GM23338 (cell line): ENCODE data around the gene NUFIP2. TPM values are rescaled to one million over a fixed set of nuclear protein-coding genes. Genes with fewer than 3 reads are reported as not detected.

Experiments
- ATAC-seq: fragments of 200-7000 bp; cut with Tn5 transposase; 3 replicates; pipeline ENCODE4 v1.9.1; 2020
- DNase-seq: peaks from one replicate; pipeline ENCODE4 v3.0.0-alpha.2; 2015; ENCODE audit warnings: low spot score
- H2AFZ ChIP-seq: fragments of 200-600 bp; sonication (generic); 2 replicates; pipeline ENCODE4 v1.8.0; 2016; ENCODE audit warnings: antibody characterized with exemption, mild to moderate bottlenecking, moderate library complexity
- H3F3A ChIP-seq: fragments of 200-600 bp; sonication (generic); replicated peaks from 2 replicates; pipeline ENCODE4 v1.8.0; 2017; ENCODE audit warnings: antibody characterized with exemption, mixed run types, low read depth
- H3K27ac ChIP-seq: fragments of 200-600 bp; sonication (generic); 2 replicates; pipeline ENCODE4 v1.6.1; 2016; ENCODE audit warnings: low read depth
- H3K27me3 ChIP-seq: fragments of 200-600 bp; sonication (generic); 2 replicates; pipeline ENCODE4 v1.8.0; 2016; ENCODE audit warnings: mild to moderate bottlenecking, mixed run types, moderate library complexity; ENCODE audit not compliant: insufficient read depth
- H3K36me3 ChIP-seq: fragments of 200-600 bp; sonication (generic); 2 replicates; pipeline ENCODE4 v1.8.0; 2016; ENCODE audit warnings: mild to moderate bottlenecking; ENCODE audit not compliant: insufficient read depth
- H3K4me1 ChIP-seq: fragments of 200-600 bp; sonication (generic); 2 replicates; pipeline ENCODE4 v1.8.0; 2016; ENCODE audit warnings: mild to moderate bottlenecking, moderate library complexity; ENCODE audit not compliant: insufficient read depth
- H3K4me2 ChIP-seq: fragments of 200-600 bp; sonication (generic); 2 replicates; pipeline ENCODE4 v1.7.1; 2017; ENCODE audit warnings: mixed run types
- H3K4me3 ChIP-seq: fragments of 200-600 bp; sonication (generic); 2 replicates; pipeline ENCODE4 v1.6.1; 2016; ENCODE audit warnings: mixed run types
- H3K79me2 ChIP-seq: fragments of 200-600 bp; sonication (generic); replicated peaks from 2 replicates; pipeline ENCODE4 v1.8.0; 2017; ENCODE audit warnings: mild to moderate bottlenecking; ENCODE audit not compliant: insufficient read depth
- H3K9me2 ChIP-seq: fragments of 200-600 bp; sonication (generic); 2 replicates; pipeline ENCODE4 v1.8.0; 2017; ENCODE audit not compliant: insufficient read depth
- H4K20me1 ChIP-seq: fragments of 200-600 bp; sonication (generic); replicated peaks from 2 replicates; pipeline ENCODE4 v1.8.0; 2017; ENCODE audit warnings: mild to moderate bottlenecking; ENCODE audit not compliant: insufficient read depth
- H3K27ac Mint-ChIP-seq: 2 replicates; pipeline ENCODE4 v1.8.0; 2020; ENCODE audit warnings: inconsistent platforms, mild to moderate bottlenecking, moderate library complexity, mixed read lengths
- H3K27me3 Mint-ChIP-seq: 3 replicates; pipeline ENCODE4 v1.8.0; 2022; ENCODE audit warnings: low read depth, mild to moderate bottlenecking, moderate library complexity, mixed read lengths, inconsistent platforms; ENCODE audit not compliant: insufficient read depth, poor library complexity
- H3K36me3 Mint-ChIP-seq: 3 replicates; pipeline ENCODE4 v1.8.0; 2021; ENCODE audit warnings: low read depth, mild to moderate bottlenecking, inconsistent platforms, moderate library complexity, mixed read lengths
- H3K4me1 Mint-ChIP-seq: 3 replicates; pipeline ENCODE4 v1.8.0; 2020; ENCODE audit warnings: mild to moderate bottlenecking, inconsistent platforms, mixed read lengths
- H3K4me3 Mint-ChIP-seq: 3 replicates; pipeline ENCODE4 v1.8.0; 2021; ENCODE audit warnings: moderate library complexity, mild to moderate bottlenecking, inconsistent platforms, mixed read lengths
- H3K9me3 Mint-ChIP-seq: 3 replicates; pipeline ENCODE4 v1.8.0; 2020; ENCODE audit warnings: moderate library complexity, mild to moderate bottlenecking, inconsistent platforms, mixed read lengths
- CREB1 ChIP-seq: fragments of 250-450 bp; sonication (Bioruptor Pico); IDR thresholded peaks from 2 replicates; pipeline ENCODE4 v1.5.0; 2020; ENCODE audit warnings: low read depth, mild to moderate bottlenecking, moderate library complexity
- CTCF ChIP-seq, 2 experiments: fragments of 200-600 bp in 1 of 2; sonication (generic) in 1 of 2; conservative IDR thresholded peaks; 2 replicates each; pipeline versions ENCODE4 v1.5.1 to v1.6.1; 2016 to 2017; ENCODE audit warnings: antibody characterized with exemption in 2 of 2, low read depth in 2 of 2, mild to moderate bottlenecking in 2 of 2, moderate library complexity in 1 of 2
- ETS1 ChIP-seq: IDR thresholded peaks from 2 replicates; pipeline ENCODE4 v1.6.1; 2016; ENCODE audit warnings: antibody characterized with exemption
- EZH2 ChIP-seq: fragments of 200-600 bp; sonication (generic); IDR thresholded peaks from one replicate; pipeline ENCODE4 v1.8.0; 2017; ENCODE audit warnings: antibody characterized with exemption, mild to moderate bottlenecking, low read depth; ENCODE audit not compliant: unreplicated experiment
- EZH2phosphoT487 ChIP-seq: fragments of 200-600 bp; sonication (generic); IDR thresholded peaks from one replicate; pipeline ENCODE4 v1.8.1; 2018; ENCODE audit warnings: antibody characterized with exemption; ENCODE audit not compliant: unreplicated experiment
- NANOG ChIP-seq: IDR thresholded peaks from 2 replicates; pipeline ENCODE4 v1.6.1; 2016; ENCODE audit warnings: antibody characterized with exemption, borderline replicate concordance
- POLR2AphosphoS5 ChIP-seq: IDR thresholded peaks from 2 replicates; pipeline ENCODE4 v1.6.1; 2016; ENCODE audit warnings: antibody characterized with exemption, low read depth
- ZNF114 ChIP-seq: fragments of 250-450 bp; sonication (Bioruptor Pico); IDR thresholded peaks from 2 replicates; pipeline ENCODE4 v1.5.0; 2020; ENCODE audit warnings: mild to moderate bottlenecking, moderate library complexity
- ZNF331 ChIP-seq: fragments of 250-450 bp; sonication (Bioruptor Pico); IDR thresholded peaks from 2 replicates; pipeline ENCODE4 v1.5.0; 2020; ENCODE audit warnings: low read depth, mild to moderate bottlenecking, moderate library complexity
- polyA plus RNA-seq: library from polyadenylated mRNA; unstranded; fragments of >200 nt; fragmentation: Nextera tagmentation; extraction: Ambion mirVana; gene quantifications from 2 replicates; pipeline ENCODE4 v1.2.1, GENCODE V29; 2016
- total RNA-seq: library from RNA; depleted of rRNA; stranded (reverse); fragments of >200 nt; shearing (Covaris generic); gene quantifications from 2 replicates; pipeline ENCODE4 v1.2.3, GENCODE V29; 2014
- TF ChIP-seq, protein P1 (sequence below): IDR thresholded peaks from one replicate; pipeline ENCODE4 v1.6.1; 2018; ENCODE audit warnings: antibody characterized with exemption; ENCODE audit not compliant: unreplicated experiment

NUFIP2 gene
- total and polyA plus RNA-seq, 2 experiments from 2014 or later, result 22.2 to 88.5 TPM

DNA sequence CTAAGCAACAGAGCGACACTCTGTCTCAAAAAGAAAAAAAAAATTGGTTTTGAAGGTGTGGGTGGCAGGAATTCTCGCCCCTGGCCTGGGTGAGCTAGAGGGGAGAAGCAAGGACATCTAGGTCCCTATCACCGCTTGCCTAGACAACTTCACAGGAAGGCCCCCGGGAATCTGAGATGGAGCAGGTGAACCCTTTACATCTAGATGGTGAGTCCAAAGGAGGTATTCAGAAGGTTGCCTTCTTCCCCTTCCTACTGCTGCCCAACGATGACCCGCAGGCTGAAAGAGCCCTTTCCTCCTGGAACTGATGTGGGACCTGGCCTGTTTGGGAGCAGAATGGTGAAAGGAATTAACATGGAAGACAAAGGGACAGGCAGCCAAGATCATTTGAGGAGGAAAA is 48.5 kb downstream of the NUFIP2 start:
- H3K9me3 Mint-ChIP-seq, result no peaks in the 10 kb centered on the region
- no peaks in the 10 kb centered on the region for H3F3A ChIP-seq
- H3K27me3 ChIP-seq, result no peaks in the 10 kb centered on the region
- DNase-seq (no peak), ATAC-seq (no peak)
- H3K4me1 ChIP-seq, result peaks cover 15% of the 10 kb centered on the region
- H3K27ac Mint-ChIP-seq, result no peak overlapping the region
- no peaks in the 10 kb centered on the region for H3K36me3 Mint-ChIP-seq
- no peaks in the 10 kb centered on the region for H3K27me3 Mint-ChIP-seq
- no peaks in the 10 kb centered on the region for H3K36me3 ChIP-seq
- H3K4me3 Mint-ChIP-seq, result no peak overlapping the region
- H3K4me1 Mint-ChIP-seq, result peaks cover 19% of the 10 kb centered on the region
- no peaks in the 10 kb centered on the region for H4K20me1 ChIP-seq
- no peak overlapping the region for H3K4me3 ChIP-seq
- H3K4me2 ChIP-seq, result no peak overlapping the region
- TF ChIP-seq ZNF114 (no peak), EZH2phosphoT487 (no peak), EZH2 (no peak), ZNF331 (CRISPR knock-in tag) (no peak), ETS1 (no peak), NANOG (no peak), POLR2AphosphoS5 (no peak)
- TF ChIP-seq, protein P1, sequence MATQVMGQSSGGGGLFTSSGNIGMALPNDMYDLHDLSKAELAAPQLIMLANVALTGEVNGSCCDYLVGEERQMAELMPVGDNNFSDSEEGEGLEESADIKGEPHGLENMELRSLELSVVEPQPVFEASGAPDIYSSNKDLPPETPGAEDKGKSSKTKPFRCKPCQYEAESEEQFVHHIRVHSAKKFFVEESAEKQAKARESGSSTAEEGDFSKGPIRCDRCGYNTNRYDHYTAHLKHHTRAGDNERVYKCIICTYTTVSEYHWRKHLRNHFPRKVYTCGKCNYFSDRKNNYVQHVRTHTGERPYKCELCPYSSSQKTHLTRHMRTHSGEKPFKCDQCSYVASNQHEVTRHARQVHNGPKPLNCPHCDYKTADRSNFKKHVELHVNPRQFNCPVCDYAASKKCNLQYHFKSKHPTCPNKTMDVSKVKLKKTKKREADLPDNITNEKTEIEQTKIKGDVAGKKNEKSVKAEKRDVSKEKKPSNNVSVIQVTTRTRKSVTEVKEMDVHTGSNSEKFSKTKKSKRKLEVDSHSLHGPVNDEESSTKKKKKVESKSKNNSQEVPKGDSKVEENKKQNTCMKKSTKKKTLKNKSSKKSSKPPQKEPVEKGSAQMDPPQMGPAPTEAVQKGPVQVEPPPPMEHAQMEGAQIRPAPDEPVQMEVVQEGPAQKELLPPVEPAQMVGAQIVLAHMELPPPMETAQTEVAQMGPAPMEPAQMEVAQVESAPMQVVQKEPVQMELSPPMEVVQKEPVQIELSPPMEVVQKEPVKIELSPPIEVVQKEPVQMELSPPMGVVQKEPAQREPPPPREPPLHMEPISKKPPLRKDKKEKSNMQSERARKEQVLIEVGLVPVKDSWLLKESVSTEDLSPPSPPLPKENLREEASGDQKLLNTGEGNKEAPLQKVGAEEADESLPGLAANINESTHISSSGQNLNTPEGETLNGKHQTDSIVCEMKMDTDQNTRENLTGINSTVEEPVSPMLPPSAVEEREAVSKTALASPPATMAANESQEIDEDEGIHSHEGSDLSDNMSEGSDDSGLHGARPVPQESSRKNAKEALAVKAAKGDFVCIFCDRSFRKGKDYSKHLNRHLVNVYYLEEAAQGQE, result no peak
- no peak overlapping the region for H2AFZ ChIP-seq
- no peaks in the 10 kb centered on the region; the same call in 1 of the 2 replicates for H3K9me2 ChIP-seq
- H3K79me2 ChIP-seq, result no peaks in the 10 kb centered on the region
- H3K27ac ChIP-seq, result no peak overlapping the region

DNA sequence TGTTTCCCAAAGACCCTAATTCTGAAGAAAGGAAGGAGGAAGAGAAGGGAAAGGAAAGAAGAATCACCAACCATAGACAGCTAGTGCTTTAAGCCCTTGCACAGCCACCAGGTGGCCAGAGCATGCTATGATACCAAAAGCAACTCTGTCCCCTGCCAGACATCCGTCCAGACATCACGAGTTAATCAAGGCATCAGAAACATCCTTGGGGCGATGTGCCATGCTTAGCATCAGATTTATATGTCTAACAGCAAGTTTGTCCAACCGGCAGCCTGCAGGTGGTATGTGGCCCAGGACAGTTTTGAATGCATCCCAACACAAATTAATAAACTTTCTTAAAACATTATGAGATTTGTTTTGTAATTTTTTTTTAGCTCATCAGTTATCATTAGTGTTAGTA is 50.2 kb downstream of the NUFIP2 start:
- ATAC-seq (peak; percentile 51), DNase-seq (peak; percentile 71)
- Histone ChIP-seq H3F3A (no peaks in the 10 kb centered on the region), H3K4me3 (no peak overlapping the region), H3K36me3 (no peaks in the 10 kb centered on the region), H4K20me1 (no peaks in the 10 kb centered on the region), H3K27ac (no peak overlapping the region), H2AFZ (peak overlapping the region; percentile 78; the same call in 1 of the 2 replicates), H3K79me2 (no peaks in the 10 kb centered on the region), H3K4me1 (peaks cover 21% of the 10 kb centered on the region), H3K27me3 (no peaks in the 10 kb centered on the region), H3K4me2 (no peak overlapping the region), H3K9me2 (no peaks in the 10 kb centered on the region)
- Mint-ChIP-seq H3K4me1 (peaks cover 20% of the 10 kb centered on the region), H3K27ac (no peak overlapping the region), H3K4me3 (no peak overlapping the region), H3K36me3 (no peaks in the 10 kb centered on the region), H3K9me3 (no peaks in the 10 kb centered on the region), H3K27me3 (no peaks in the 10 kb centered on the region)
- TF ChIP-seq CREB1 (CRISPR knock-in tag) (no peak), CTCF (conservative IDR thresholded peaks at IDR 0.05; ENCODE audit: low read depth in 2 of 2) (peak; percentile 60 to 65), EZH2 (no peak)
- TF ChIP-seq, protein P1, result no peak
